Kidney (tissue), 14 donors: ENCODE data around the gene RNU11. TPM values are rescaled to one million over a fixed set of nuclear protein-coding genes. Genes with fewer than 3 reads are reported as not detected.
"Not testable (repeated sequence)": the region's sequence is repeated elsewhere in the genome, so short reads cannot be mapped to it uniquely, and the experiment has no call there.

ENCODE experiments used
- DNase-seq, 5 donors: peaks; one replicate each; pipeline ENCODE4 v3.0.0-alpha.2; 2013 to 2020
- FAIRE-seq: peaks from 2 replicates; lab custom pipeline; 2012; peaks lifted over from hg19 to GRCh38; lab: Jason Lieb, UNC
- H3K27ac ChIP-seq, 2 donors: one replicate each; pipeline ENCODE4 v1.7.0; 2013; ENCODE audit warnings: low read depth in 2 of 2, low read length in 2 of 2, inconsistent platforms in 1 of 2
- H3K27me3 ChIP-seq: one replicate; pipeline ENCODE4 v1.7.1; 2013; ENCODE audit warnings: low read length, inconsistent platforms; ENCODE audit not compliant: control insufficient read depth, insufficient read depth
- H3K36me3 ChIP-seq, 3 donors: one replicate each; pipeline versions ENCODE4 v1.7.0 to v1.7.1; 2013; ENCODE audit warnings: low read length in 3 of 3, control low read depth in 1 of 3, inconsistent platforms in 1 of 3; ENCODE audit not compliant: insufficient read depth in 3 of 3, control insufficient read depth in 2 of 3
- H3K4me1 ChIP-seq, 3 donors: one replicate each; pipeline versions ENCODE4 v1.7.0 to v1.7.1; 2013; ENCODE audit warnings: low read length in 3 of 3, inconsistent platforms in 1 of 3, low read depth in 1 of 3; ENCODE audit not compliant: control insufficient read depth in 2 of 3, insufficient read depth in 2 of 3
- H3K4me3 ChIP-seq, 3 donors: one replicate each; pipeline versions ENCODE4 v1.7.0 to v1.8.1; 2013; ENCODE audit warnings: low read length in 3 of 3, control low read depth in 1 of 3, inconsistent platforms in 1 of 3
- H3K9ac ChIP-seq, 3 donors: one replicate each; pipeline versions ENCODE4 v1.7.0 to v1.7.1; 2013; ENCODE audit warnings: low read length in 3 of 3, control low read depth in 1 of 3, inconsistent platforms in 1 of 3
- H3K9me3 ChIP-seq, 3 donors: one replicate each; pipeline versions ENCODE4 v1.7.0 to v1.7.1; 2013; ENCODE audit warnings: low read length in 3 of 3, control low read depth in 1 of 3, inconsistent platforms in 1 of 3; ENCODE audit not compliant: control insufficient read depth in 2 of 3, insufficient read depth in 1 of 3
- CTCF ChIP-seq: IDR thresholded peaks from 3 replicates; pipeline ENCODE4 v1.5.1; 2012; ENCODE audit warnings: mild to moderate bottlenecking, moderate library complexity, borderline replicate concordance; ENCODE audit not compliant: insufficient read depth; ENCODE audit errors: extremely low read depth
- intact Hi-C: fragments of 100-400 bp; cut with DNase I; formaldehyde crosslinking; loops from one replicate; pipeline ENCODE4 v1.11.1; 2022
- polyA plus RNA-seq: library from polyadenylated mRNA; stranded (reverse); fragments of 350-450 nt; fragmentation: Illumina TruSeq; extraction: RNeasy Lipid Tissue Mini Kit (QIAGEN cat#74804); gene quantifications from one replicate; pipeline ENCODE4 v1.2.3, GENCODE V29; 2014; ENCODE audit warnings: low read depth, low replicate concordance; ENCODE audit not compliant: insufficient read depth
- total RNA-seq: library from RNA; stranded (reverse); fragmentation: NEBNext Ultra II Directional; extraction: Animal tissue kit (Norgen Biotek cat#: 25700); gene quantifications from one replicate; pipeline ENCODE4 v1.2.1, GENCODE V29; 2021
- donor health status: control.
- donor health status: control.
- donor health status: control.
- donor health status: control.
- donor health status: control.
- donor health status: DM: yes; HTN: yes; CAD: no.
- donor health status: Normal renal cell carcinoma (clear cell type).

Gene RNU11
- total and polyA plus RNA-seq, 2 donors from 2014 or later: not detected

DNA sequence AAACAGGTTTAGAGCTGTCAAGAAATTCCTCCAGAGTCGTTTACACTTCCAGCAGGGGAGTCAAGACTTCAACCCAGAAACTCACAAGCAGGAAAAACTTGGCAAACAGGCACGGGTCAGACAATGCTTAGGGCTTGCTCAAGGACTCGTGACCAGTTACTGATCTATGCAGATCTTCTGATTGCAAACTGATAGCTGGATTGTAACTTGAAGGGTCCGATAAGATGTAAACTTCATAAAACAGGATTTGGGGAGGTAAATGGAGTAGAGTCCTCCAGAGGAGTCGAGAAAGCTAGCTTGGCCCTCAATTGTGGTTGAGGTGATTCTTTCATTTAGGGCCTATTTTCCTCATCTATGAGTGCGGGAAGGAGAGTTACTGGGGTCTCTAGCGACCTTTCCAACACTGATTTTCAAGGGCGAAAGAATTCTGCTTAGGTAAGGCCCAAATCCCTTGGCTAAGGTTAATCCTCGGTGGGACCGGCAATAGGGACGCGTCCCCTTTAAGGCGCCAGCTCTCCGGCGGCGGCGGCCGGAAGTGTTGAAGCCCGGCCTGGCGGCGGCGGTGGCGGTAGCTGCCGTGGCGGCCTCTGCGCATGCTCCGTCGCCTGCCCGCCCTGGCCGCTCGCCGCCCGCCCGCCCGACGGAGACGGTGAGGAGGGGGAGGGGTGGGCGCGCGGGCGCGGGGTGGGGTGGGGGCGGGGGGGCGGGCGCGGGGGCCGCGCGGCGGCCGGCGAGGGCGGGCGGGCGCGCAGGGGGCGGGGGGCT, 20.0 kb downstream of the RNU11 start, which contains the start of gene GMEB1:
Gene GMEB1, plus strand, starts transcription at position 594 of the 765 bp plus-strand sequence. CDS start 14,829 bp downstream, outside the sequence.
- TF ChIP-seq CTCF: no peak
- intact Hi-C loops: no loop called here
- no peak for FAIRE-seq
- Histone ChIP-seq H3K27me3 (no peaks in the 10 kb centered on the region), H3K9ac (peak within 1 kb of the TSS; percentile 76 to 97 (median 90)), H3K27ac (peak within 1 kb of the TSS; percentile 90 to 98), H3K9me3 (no peaks in the 10 kb centered on the region), H3K4me3 (peak within 1 kb of the TSS; percentile 77 to 86 (median 84)), H3K36me3 (no peaks in the 10 kb centered on the region), H3K4me1 (peaks cover 0 to 4% (median 4%) of the 10 kb centered on the region in 3 donors)
- peak; percentile 90 to 97 (median 95) for DNase-seq

DNA sequence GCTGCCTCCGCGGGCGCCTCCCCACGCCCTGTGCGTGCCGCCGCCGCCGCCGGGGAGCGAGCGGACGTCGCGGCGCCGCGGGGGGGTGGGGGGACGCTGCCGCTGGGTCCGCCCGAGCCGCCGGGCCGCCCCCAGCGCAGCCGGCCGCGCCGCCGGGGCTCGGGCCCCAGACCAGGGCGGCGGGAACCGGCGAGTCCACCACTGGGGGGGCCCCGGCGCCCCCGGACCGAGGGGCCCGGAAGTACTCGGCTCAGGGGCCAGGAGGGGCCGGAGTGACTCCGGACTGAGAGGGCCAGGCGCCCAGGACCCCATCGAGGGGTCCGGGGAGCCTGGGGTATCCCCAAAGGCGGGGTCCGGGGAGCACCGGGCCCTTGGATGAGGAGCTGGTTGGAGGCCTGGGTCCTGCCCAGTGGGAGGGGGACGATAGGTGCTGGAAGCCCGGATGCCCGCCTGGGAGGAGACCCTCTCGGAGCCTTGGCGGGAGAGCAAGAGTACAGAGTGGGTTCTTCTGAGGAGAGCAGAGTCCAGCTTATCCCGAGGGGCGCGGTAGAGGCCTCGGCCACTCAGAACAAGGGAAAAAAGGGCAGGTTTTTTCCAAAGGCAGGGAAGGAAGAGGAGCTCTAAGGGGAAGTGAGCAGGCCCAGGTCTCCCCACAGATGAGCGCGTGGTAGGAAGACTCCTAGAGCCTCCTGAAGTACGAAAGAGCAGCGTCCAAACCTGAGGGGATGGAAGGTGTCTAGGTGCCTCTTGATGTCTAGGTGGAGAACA, 20.7 kb downstream of the RNU11 start:
- FAIRE-seq: no peak
- peak overlapping the region; percentile 87 to 96 for H3K27ac ChIP-seq
- H3K4me1 ChIP-seq: peaks cover 0 to 4% (median 4%) of the 10 kb centered on the region in 3 donors
- H3K9me3 ChIP-seq: no peaks in the 10 kb centered on the region
- H3K36me3 ChIP-seq: no peaks in the 10 kb centered on the region
- DNase-seq: peak; percentile 72 to 87 (median 82)
- TF ChIP-seq CTCF: no peak
- peak overlapping the region; percentile 77 to 84 (median 77) for H3K4me3 ChIP-seq
- intact Hi-C loops: no loop called here
- no peaks in the 10 kb centered on the region for H3K27me3 ChIP-seq
- H3K9ac ChIP-seq: peak overlapping the region; percentile 76 to 92 (median 89)

DNA sequence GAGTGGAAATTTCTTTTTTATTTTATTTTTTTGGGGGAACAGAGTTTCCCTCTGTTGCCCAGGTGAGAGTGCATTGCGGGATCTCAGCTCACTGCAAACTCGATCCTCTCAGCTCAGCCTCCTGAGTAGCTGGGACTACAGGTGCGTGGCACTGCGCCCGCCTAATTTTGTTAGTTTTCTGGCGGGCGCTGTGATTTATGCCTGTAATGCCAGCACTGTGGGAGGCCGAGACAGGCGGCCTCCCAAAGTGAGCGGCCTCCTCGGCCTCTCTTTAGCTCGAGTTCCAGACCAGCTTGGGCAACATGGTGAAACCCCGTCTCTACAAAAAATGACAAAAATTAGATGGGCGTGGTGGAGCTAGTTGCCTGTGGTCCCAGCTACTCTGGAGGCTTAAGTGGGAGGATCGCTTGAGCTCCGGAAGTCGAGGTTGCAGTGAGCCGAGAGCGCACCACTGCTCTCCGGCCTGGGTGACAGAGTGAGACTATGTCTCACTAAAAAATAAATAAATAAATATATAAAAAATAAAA, 22.9 kb downstream of the RNU11 start:
- no peak for FAIRE-seq
- no peak for TF ChIP-seq CTCF
- no peak overlapping the region for H3K27ac ChIP-seq
- no peaks in the 10 kb centered on the region for H3K9me3 ChIP-seq
- no peaks in the 10 kb centered on the region for H3K36me3 ChIP-seq
- intact Hi-C loops: no loop called here
- no peak overlapping the region for H3K4me3 ChIP-seq
- H3K27me3 ChIP-seq: no peaks in the 10 kb centered on the region
- no peak overlapping the region for H3K9ac ChIP-seq
- H3K4me1 ChIP-seq: peaks cover 0 to 4% (median 4%) of the 10 kb centered on the region in 3 donors
- no peak for DNase-seq

GRCh38 chr1:28672971-28673370, 24.6 kb downstream of the RNU11 start:
- FAIRE-seq, DNase-seq, H3K9ac ChIP-seq, H3K27me3 ChIP-seq, H3K36me3 ChIP-seq, H3K9me3 ChIP-seq, H3K27ac ChIP-seq, H3K4me1 ChIP-seq, intact Hi-C loops, H3K4me3 ChIP-seq: not testable (repeated sequence)
